ENCODE measurements around the gene WRAP73.
A peak's percentile ranks its signal among the peaks of the same experiment; 100 is the strongest.

WRAP73 gene

GRCh38 chr1:3629561-3630160 lies 20.2 kb downstream of the WRAP73 start:
- no peak overlapping the region for H3K4me3 ChIP-seq (ENCODE audit: low read length)
- TF ChIP-seq CTCF (conservative IDR thresholded peaks at IDR 0.05; ENCODE audit: low read depth, low read length), result no peak
- no peak for DNase-seq (ENCODE audit: low read depth)

GRCh38 chr1:3628445-3628844 lies 21.5 kb downstream of the WRAP73 start:
- no peak for TF ChIP-seq CTCF (conservative IDR thresholded peaks at IDR 0.05; ENCODE audit: low read depth, low read length)
- no peak for DNase-seq (ENCODE audit: low read depth)
- no peak overlapping the region for H3K4me3 ChIP-seq (ENCODE audit: low read length)

- no peak for DNase-seq (ENCODE audit: low read depth)
- H3K4me3 ChIP-seq (ENCODE audit: low read length), result no peak overlapping the region
- no peak for TF ChIP-seq CTCF (conservative IDR thresholded peaks at IDR 0.05; ENCODE audit: low read depth, low read length)
Observed at GRCh38 chr1:3627515-3628253, 22.2 kb downstream of the WRAP73 start.

GRCh38 chr1:3626025-3626424 lies 23.9 kb downstream of the WRAP73 start:
- TF ChIP-seq CTCF (conservative IDR thresholded peaks at IDR 0.05; ENCODE audit: low read depth, low read length), result no peak
- peak overlapping the region; percentile 67 for H3K4me3 ChIP-seq (ENCODE audit: low read length)

GRCh38 chr1:3625151-3625907 lies 24.6 kb downstream of the WRAP73 start:
- DNase-seq (ENCODE audit: low read depth), result peak; percentile 46

More at GRCh38 chr1:3626025-3626424, 23.9 kb downstream of the WRAP73 start:
- DNase-seq (ENCODE audit: low read depth), result no peak

More at GRCh38 chr1:3625151-3625907, 24.6 kb downstream of the WRAP73 start:
- peak overlapping the region; percentile 67 for H3K4me3 ChIP-seq (ENCODE audit: low read length)
- TF ChIP-seq CTCF (conservative IDR thresholded peaks at IDR 0.05; ENCODE audit: low read depth, low read length), result no peak

All from retinal pigment epithelial cell (primary cell).